GM21576 (cell line): ENCODE measurements around the gene LDHAL6B.
"Not testable (repeated sequence)": the region's sequence is repeated elsewhere in the genome, so short reads cannot be mapped to it uniquely, and the experiment has no call there.

Experiments used
- ATAC-seq: cut with Tn5 transposase; IDR thresholded peaks from one replicate; pipeline ENCODE4 v1.9.1; 2021; ENCODE audit warnings: mild to moderate bottlenecking, moderate library complexity; ENCODE audit not compliant: unreplicated experiment

Gene LDHAL6B

GRCh38 chr15:59206623-59207183, at the start of gene LDHAL6B:
TSS of gene LDHAL6B (plus strand) at chr15:59206843. CDS start at chr15:59206941, 98 bp downstream.
- ATAC-seq: no peak

- ATAC-seq: no peak
These were observed 49.2 kb upstream of the LDHAL6B start for GRCh38 chr15:59157396-59157795.

GRCh38 chr15:59157840-59158700, 48.6 kb upstream of the LDHAL6B start:
- no peak for ATAC-seq

- no peak for ATAC-seq
These were observed 48.0 kb upstream of the LDHAL6B start for GRCh38 chr15:59158701-59159034.

GRCh38 chr15:59159210-59159609, 47.4 kb upstream of the LDHAL6B start:
- ATAC-seq: no peak

- no peak for ATAC-seq
These were observed 45.6 kb upstream of the LDHAL6B start for GRCh38 chr15:59160880-59161593.

- ATAC-seq: not testable (repeated sequence)
These were observed 44.6 kb upstream of the LDHAL6B start for GRCh38 chr15:59162080-59162479.

GRCh38 chr15:59165726-59166125, 40.9 kb upstream of the LDHAL6B start:
- no peak for ATAC-seq

- ATAC-seq: no peak
These were observed 40.5 kb upstream of the LDHAL6B start for GRCh38 chr15:59166166-59166565.

- no peak for ATAC-seq
These were observed 39.9 kb upstream of the LDHAL6B start for GRCh38 chr15:59166601-59167265.

GRCh38 chr15:59168536-59168935, 38.1 kb upstream of the LDHAL6B start:
- no peak for ATAC-seq

GRCh38 chr15:59169251-59169708, 37.4 kb upstream of the LDHAL6B start:
- no peak for ATAC-seq

- ATAC-seq: no peak
These were observed 36.2 kb upstream of the LDHAL6B start for GRCh38 chr15:59170295-59171066.

GRCh38 chr15:59171067-59171397, 35.6 kb upstream of the LDHAL6B start:
- no peak for ATAC-seq

GRCh38 chr15:59172289-59172901, 34.2 kb upstream of the LDHAL6B start:
- ATAC-seq: no peak

- no peak for ATAC-seq
These were observed 33.4 kb upstream of the LDHAL6B start for GRCh38 chr15:59173194-59173593.

GRCh38 chr15:59174151-59174834, 32.4 kb upstream of the LDHAL6B start:
- no peak for ATAC-seq

GRCh38 chr15:59174835-59175831, 31.5 kb upstream of the LDHAL6B start:
- no peak for ATAC-seq
